GM21619 (cell line): ENCODE measurements around the gene ZNF316.
"Not testable (repeated sequence)": the region's sequence is repeated elsewhere in the genome, so short reads cannot be mapped to it uniquely, and the experiment has no call there.

ENCODE experiments used
- ATAC-seq: cut with Tn5 transposase; IDR thresholded peaks from one replicate; pipeline ENCODE4 v1.9.1; 2021; ENCODE audit not compliant: unreplicated experiment

ZNF316 gene

GRCh38 chr7:6621195-6622133 is 15.7 kb upstream of the ZNF316 start:
- ATAC-seq = no peak

DNA sequence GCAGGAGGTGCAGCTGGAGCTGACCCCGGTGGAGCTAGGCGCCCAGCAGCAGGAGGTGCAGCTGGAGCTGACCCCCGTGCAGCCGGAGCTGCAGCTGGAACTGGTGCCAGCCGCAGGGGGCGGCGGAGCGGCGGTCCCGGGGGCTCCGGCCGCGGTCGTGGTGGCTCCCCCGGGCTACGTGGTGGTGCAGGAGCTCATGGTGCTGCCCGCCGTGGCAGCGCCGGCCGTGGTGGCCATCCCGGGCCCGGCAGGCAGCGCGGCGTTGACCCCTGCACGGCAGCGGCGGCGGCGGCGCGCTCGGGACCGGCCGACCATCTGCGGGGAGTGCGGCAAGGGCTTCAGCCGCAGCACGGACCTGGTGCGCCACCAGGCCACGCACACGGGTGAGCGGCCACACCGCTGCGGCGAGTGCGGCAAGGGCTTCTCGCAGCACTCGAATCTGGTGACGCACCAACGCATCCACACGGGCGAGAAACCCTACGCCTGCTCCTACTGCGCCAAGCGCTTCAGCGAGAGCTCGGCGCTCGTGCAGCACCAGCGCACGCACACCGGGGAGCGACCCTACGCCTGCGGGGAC is 14.9 kb upstream of the ZNF316 start:
- no peak for ATAC-seq

DNA sequence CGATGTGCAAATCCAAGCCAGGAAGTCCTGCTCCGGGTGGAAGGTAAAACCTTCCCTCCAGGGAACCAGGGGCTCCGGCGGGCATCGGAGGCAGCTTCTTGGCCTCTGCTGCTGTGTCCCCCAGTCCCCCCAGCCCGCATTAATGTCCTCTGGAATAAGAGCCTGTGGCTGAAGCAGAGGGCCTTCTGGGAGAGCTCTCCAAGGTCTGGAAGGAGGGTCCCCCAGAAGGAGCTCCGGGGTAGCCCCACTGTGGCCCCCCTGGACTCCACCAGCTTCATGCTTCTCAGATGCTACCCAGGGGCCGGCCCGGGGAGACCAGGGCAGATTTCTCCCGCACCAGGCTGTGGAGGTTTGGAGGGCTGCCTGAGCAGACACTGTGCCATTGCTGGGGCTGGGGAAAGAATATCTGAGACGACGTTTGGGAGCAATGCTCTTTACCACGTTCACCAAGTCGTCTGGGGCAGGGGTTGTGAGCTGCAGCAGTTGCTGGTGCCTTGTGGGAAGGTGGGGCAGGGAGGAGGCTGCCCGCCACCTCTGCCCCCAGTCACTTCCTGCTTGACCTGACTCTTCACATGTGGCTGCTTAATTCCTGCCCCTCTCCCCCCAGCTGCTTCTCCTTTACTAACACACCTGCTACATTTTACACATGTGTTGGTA is 13.4 kb upstream of the ZNF316 start:
- no peak for ATAC-seq

GRCh38 chr7:6624246-6624611 is 12.9 kb upstream of the ZNF316 start:
- ATAC-seq = no peak

DNA sequence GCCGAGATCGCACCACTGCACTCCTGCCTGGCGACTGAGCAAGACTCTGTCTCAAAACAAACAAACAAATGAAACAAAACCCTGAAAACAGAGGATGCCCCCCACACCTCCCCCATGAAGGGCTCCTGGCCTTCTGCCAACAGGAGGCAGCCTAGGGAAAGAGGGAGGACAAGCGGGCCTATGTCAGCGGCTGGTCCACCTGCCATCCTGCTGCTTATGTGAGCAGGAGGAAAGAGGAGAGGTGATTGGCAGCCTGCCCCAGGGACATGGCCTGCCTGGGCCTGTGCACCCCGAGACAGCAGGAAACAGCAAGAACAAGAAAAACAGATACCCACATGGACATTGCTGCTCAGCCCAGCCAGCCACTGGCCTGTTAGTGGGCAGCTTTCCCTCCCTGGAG is 9.1 kb upstream of the ZNF316 start:
- no peak for ATAC-seq

DNA sequence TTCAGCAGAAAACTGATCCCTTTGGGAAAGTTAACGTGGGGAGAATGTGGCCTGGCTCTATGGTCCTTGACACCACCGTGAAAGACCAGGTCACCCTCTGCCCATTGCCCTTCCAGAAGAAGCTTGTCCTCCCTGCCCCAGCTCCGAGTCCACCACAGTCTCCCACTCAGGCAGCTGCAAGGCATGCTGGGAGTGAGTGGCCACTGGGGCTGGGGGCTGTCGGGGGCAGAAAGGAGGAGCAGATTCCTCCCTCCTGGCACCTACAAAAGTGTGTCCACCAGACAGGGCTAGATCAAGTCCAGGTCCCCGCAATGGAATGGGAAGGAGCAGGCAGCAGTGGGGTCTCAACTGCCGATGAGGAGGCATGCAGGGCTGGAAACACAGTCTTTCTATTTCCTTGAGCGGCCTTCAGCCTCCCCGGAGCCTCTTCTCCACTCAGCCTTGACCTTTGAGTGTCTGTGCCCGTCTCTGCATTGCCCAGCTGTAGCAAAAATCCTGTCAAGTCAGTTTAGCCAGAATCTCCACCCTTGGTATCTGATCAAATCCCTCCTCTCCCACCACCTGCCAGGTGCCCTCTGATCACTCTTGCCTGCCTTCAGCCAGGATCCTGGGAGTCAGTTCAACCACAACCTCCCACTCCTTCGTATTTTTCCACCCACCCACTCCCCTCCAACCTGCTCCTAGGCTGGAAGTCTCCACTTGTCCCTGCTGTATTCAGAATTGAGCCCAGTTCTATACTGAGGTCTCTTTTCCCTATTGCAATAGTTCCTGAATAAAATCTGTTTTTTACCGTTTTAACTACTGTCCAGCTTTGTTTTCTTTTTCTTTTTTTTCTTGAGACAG is 6.9 kb upstream of the ZNF316 start:
- ATAC-seq = no peak

DNA sequence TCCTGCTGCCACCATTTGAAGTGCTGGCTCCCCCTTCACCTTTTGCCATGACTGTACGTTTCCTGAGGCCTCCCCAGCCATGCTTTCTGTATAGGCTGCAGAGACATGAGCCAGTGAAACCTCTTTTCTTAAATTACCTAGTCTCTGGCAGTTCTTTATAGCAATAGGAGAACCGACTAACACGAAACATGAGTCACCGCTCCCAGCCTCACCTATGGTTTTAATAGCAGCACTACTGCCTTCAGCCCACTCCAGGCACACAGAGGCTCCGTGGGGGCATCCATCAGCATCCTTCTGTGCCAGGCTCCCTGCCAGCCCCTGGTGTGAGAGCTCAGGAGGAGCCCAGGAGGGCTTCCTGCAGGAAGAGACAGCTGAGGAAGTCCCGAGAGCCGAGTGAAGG is 5.5 kb upstream of the ZNF316 start:
- no peak for ATAC-seq

GRCh38 chr7:6634021-6634420 is 3.1 kb upstream of the ZNF316 start:
- ATAC-seq = no peak

- ATAC-seq = not testable (repeated sequence)
Observed at GRCh38 chr7:6634971-6635370, 2.1 kb upstream of the ZNF316 start.

DNA sequence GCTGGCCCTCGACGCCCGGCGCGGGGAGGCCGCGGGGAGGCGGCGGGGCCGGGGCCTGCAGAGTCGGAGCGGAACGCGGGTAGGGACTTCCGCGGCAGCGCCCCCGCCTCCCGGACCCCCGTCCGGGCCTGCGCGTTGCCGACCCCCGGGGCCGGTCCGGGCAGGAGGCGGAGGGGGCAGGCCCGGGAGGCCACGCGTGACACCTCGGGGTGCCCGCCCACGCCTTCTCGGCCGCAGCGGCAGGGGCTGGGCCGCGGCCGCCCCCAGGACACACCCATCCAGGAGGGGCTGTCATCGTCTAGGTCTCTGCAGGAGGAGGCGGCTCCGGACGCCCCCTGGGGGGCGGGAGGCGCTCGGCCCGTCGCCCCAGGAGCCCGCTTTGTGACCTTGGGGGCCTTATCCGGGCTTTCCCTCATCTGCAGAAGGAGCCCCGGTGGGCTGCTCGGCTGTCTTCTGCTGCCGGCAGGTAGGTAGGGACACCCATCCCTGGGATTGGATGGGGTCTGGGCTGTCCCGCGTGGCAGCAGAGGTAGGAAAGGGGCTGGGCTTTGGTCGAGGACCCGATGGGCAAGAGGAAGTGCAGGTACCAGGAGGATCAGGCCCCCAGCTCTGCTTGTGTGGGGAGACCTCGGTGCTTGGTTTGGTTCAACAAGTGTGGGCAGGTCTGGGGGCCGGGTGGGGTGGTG is 569 bp downstream of the ZNF316 start:
- ATAC-seq = peak; percentile 81

- ATAC-seq = no peak
Observed at GRCh38 chr7:6639032-6639431, 1.9 kb downstream of the ZNF316 start.

GRCh38 chr7:6639627-6640026 is 2.5 kb downstream of the ZNF316 start:
- ATAC-seq = no peak

- ATAC-seq = no peak
Observed at GRCh38 chr7:6640246-6640721, 3.2 kb downstream of the ZNF316 start.

DNA sequence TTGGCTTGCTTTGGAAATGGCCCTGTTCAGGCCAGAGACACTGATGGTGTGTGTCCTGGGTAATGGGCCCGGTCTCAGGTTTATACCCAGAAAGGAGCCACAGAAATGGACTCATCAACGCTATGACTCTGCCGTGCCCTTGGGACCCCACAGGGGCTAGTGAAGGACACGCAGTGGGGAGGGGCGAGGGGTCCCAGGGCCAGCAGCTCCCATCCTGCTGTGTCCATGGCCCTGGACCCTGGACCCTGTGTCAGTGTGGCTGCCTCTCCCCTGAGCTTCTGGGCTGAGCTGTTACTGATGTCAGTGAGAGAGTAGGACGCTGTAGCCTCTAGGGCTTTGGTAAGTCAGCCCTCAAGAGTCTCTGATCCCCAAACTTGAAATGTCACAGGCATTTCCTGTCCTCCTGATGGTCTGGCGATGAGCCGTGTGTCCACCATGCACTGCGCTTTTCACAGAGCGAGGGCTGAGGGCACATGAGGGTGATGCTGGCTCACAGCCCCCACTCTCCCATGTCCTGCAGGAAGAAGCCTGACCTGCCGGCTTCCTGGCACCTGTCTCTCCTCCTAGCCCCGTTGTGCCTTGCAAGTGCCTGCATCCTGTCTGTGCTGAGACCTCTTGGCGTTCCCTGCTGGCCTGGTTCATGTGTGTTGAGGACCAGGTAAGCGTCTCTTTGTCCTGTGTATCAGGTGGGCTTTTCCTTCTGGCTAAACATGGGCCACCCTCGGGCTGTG is 4.4 kb downstream of the ZNF316 start:
- ATAC-seq = no peak

- no peak for ATAC-seq
Observed at GRCh38 chr7:6642239-6642839, 5.2 kb downstream of the ZNF316 start.

- no peak for ATAC-seq
Observed at GRCh38 chr7:6642861-6643640, 5.9 kb downstream of the ZNF316 start.

DNA sequence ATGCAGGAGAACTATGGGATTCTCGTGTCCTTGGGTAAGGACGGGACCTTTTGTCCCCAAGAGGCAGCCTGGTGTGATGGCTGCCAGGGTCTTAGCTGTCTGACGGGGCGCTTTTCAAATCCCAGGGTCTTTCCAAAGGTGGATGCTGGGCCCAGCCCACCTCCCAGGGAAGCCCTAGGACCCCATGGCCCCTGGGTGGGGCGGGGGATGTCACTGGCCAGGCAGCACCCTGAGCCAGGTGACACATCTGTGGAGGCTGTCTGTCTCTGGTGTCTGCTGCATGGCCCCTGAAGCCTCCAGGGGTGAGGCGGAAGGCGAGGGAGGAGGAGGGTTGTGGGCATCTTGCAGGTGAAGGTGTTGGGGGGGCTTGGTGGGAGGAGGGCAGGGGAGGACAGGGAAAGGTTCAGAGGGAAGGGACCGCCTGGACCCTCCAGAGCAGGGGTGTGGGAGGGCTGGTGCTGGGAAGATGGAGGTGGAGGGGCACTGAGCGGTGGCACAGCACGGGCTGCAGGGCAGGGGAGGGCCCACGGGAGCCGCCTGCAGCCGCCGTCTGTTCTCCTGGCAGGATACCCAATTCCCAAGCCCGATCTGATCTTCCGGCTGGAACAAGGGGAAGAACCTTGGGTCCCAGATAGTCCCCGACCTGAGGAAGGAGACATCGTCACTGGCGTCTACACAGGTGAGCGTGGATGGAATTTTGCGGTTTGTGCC is 7.0 kb downstream of the ZNF316 start:
- no peak for ATAC-seq

- no peak for ATAC-seq
Observed at GRCh38 chr7:6644728-6645127, 7.6 kb downstream of the ZNF316 start.
